Mesothelial cell of epicardium (in vitro differentiated cells): Measurements from ENCODE around the gene PSMD3. TPM values are rescaled to one million over a fixed set of nuclear protein-coding genes. Genes with fewer than 3 reads are reported as not detected.

Experiments used
- DNase-seq, 2 experiments: peaks; one replicate each; pipeline ENCODE4 v3.0.0; 2021; ENCODE audit warnings: low spot score in 2 of 2; ENCODE audit not compliant: unreplicated experiment in 2 of 2
- H3K27ac Mint-ChIP-seq: 2 replicates; pipeline ENCODE4 v1.8.0; 2021; ENCODE audit warnings: mixed read lengths
- H3K27me3 Mint-ChIP-seq: 2 replicates; pipeline ENCODE4 v1.8.0; 2021; ENCODE audit warnings: low read depth, mixed read lengths
- H3K36me3 Mint-ChIP-seq: 2 replicates; pipeline ENCODE4 v1.8.0; 2021; ENCODE audit warnings: mixed read lengths
- H3K4me1 Mint-ChIP-seq: 2 replicates; pipeline ENCODE4 v1.8.0; 2021; ENCODE audit warnings: mixed read lengths
- H3K4me3 Mint-ChIP-seq: 2 replicates; pipeline ENCODE4 v1.8.0; 2021; ENCODE audit warnings: mild to moderate bottlenecking, moderate library complexity, mixed read lengths
- H3K9me3 Mint-ChIP-seq: 2 replicates; pipeline ENCODE4 v1.8.0; 2021; ENCODE audit warnings: mixed read lengths
- CTCF ChIP-seq: fragments of 200-600 bp; sonication (generic); IDR thresholded peaks from one replicate; pipeline ENCODE4 v1.5.0; 2021; ENCODE audit warnings: antibody characterized with exemption; ENCODE audit not compliant: unreplicated experiment
- total RNA-seq: library from RNA; stranded (reverse); gene quantifications from 3 replicates; pipeline ENCODE4 v1.2.1, GENCODE V29; 2021

Gene PSMD3
- total RNA-seq, 1 donor from 2014 or later = 110 TPM

- TF ChIP-seq CTCF = no peak
- Mint-ChIP-seq H3K9me3 (no peaks in the 10 kb centered on the region), H3K27ac (peak overlapping the region; percentile 92), H3K27me3 (no peaks in the 10 kb centered on the region), H3K4me1 (peaks cover 35% of the 10 kb centered on the region), H3K4me3 (peak overlapping the region; percentile 79), H3K36me3 (peaks cover 20% of the 10 kb centered on the region)
- no peak for DNase-seq
These were observed 1.3 kb downstream of the PSMD3 start for GRCh38 chr17:39981766-39982375.

- H3K27ac Mint-ChIP-seq = no peak overlapping the region
- no peak for TF ChIP-seq CTCF
- H3K4me1 Mint-ChIP-seq = no peaks in the 10 kb centered on the region
- H3K4me3 Mint-ChIP-seq = no peak overlapping the region
- no peak for DNase-seq
- H3K27me3 Mint-ChIP-seq = no peaks in the 10 kb centered on the region
- H3K36me3 Mint-ChIP-seq = peaks cover 57% of the 10 kb centered on the region
- no peaks in the 10 kb centered on the region for H3K9me3 Mint-ChIP-seq
These were observed 7.7 kb downstream of the PSMD3 start for GRCh38 chr17:39988206-39988810.

- Mint-ChIP-seq H3K27me3 (no peaks in the 10 kb centered on the region), H3K4me1 (no peaks in the 10 kb centered on the region), H3K4me3 (no peak overlapping the region), H3K27ac (no peak overlapping the region), H3K9me3 (no peaks in the 10 kb centered on the region), H3K36me3 (peaks cover 48% of the 10 kb centered on the region)
- no peak for TF ChIP-seq CTCF
- DNase-seq = no peak
These were observed 13.8 kb downstream of the PSMD3 start for GRCh38 chr17:39994448-39994847.

- Mint-ChIP-seq H3K4me1 (no peaks in the 10 kb centered on the region), H3K4me3 (no peak overlapping the region), H3K9me3 (no peaks in the 10 kb centered on the region), H3K27me3 (no peaks in the 10 kb centered on the region), H3K36me3 (peaks cover 48% of the 10 kb centered on the region), H3K27ac (no peak overlapping the region)
- TF ChIP-seq CTCF = no peak
- no peak for DNase-seq
These were observed 14.8 kb downstream of the PSMD3 start for GRCh38 chr17:39995438-39995837.

- no peaks in the 10 kb centered on the region for H3K27me3 Mint-ChIP-seq
- peaks cover 44% of the 10 kb centered on the region for H3K36me3 Mint-ChIP-seq
- no peak overlapping the region for H3K4me3 Mint-ChIP-seq
- H3K27ac Mint-ChIP-seq = no peak overlapping the region
- TF ChIP-seq CTCF = no peak
- no peaks in the 10 kb centered on the region for H3K9me3 Mint-ChIP-seq
- DNase-seq = no peak
- no peaks in the 10 kb centered on the region for H3K4me1 Mint-ChIP-seq
These were observed 15.6 kb downstream of the PSMD3 start for GRCh38 chr17:39996162-39996561.
